Measurements from ENCODE around the gene HRC. TPM values are rescaled to one million over a fixed set of nuclear protein-coding genes. Genes with fewer than 3 reads are reported as not detected.

HRC gene
- total and polyA plus RNA-seq, 2 donors (not counting 3 experiments of a cell fraction or from before 2014, with no cell fraction given), result not detected

DNA sequence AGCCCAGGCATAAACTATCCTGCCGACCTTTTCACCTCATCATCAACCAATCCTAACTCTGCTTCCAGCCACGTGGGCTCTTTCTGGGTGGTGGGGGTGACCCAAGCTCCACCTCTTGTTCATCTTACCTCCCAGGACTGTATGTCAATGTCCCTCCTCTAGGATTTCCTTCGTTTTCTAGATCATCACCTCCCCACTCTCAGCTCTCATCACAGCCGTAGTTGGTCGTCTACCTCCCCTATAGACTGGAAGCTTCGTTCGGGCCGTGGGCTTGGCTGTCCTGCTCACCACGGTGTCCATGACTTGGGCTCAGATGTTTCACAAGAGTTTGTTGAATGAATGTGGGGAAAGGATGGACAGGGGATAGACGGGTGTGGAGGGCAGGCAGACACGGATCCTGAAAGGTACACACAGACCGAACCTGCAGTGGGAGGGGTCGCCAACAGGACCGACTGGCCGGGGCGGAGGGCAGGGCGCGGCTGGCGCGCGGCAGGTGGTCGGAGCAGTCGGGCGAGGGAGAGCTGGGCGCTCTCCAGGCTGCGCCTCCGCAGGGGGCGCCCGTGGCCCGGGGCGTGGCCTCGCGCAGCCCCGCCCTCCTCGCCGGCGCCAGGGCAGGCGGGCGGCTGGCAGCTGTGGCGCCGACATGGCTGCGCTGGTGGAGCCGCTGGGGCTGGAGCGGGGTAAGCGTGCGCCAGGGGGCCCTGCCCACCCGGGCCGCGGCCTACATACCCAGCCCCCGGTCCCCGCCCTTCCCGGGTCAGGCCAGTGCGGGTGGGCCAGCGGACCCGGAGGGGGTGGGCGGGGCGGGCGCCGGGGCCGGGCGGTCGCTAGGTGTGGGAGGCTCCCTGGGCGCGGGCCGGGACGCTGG, 41.2 kb downstream of the HRC start, which contains the start of gene LIN7B:
Gene LIN7B (plus strand): TSS at position 609 of the 868 bp plus-strand sequence. CDS start 35 bp downstream, at position 644.
- DNase-seq (ENCODE audit: low read depth, low spot score), result peak; percentile 74

More for the DNA sequence above, 41.2 kb downstream of the HRC start, which contains the start of gene LIN7B:
- Histone ChIP-seq H3K4me2 (ENCODE audit: insufficient read depth, low read length) (peak within 1 kb of the TSS; percentile 66), H3K9ac (replicated peaks; ENCODE audit: extremely low read depth, insufficient read depth, low read length) (peak within 1 kb of the TSS; percentile 59), H3K9me1 (replicated peaks; ENCODE audit: control insufficient read depth, extremely low read depth, insufficient read depth, low read length) (no peaks in the 10 kb centered on the region), H3K79me2 (ENCODE audit: control insufficient read depth, insufficient read depth, low read length) (no peaks in the 10 kb centered on the region), H3K4me1 (ENCODE audit: control insufficient read depth, extremely low read depth, insufficient read depth, low read length) (peaks cover 12% of the 10 kb centered on the region), H3K27me3 (ENCODE audit: control insufficient read depth in 2 of 2, insufficient read depth in 2 of 2, low read length in 2 of 2) (no peaks in the 10 kb centered on the region), H2AFZ (ENCODE audit: low read depth, low read length) (peak within 1 kb of the TSS; percentile 89), H3K9me3 (replicated peaks; ENCODE audit: control insufficient read depth, insufficient read depth, low read length) (no peaks in the 10 kb centered on the region), H3K4me3 (replicated peaks in 1 of 3; ENCODE audit: insufficient read depth in 1 of 3, low read depth in 1 of 3, low read length in 3 of 3) (peak within 1 kb of the TSS; percentile 42 to 48 (median 47)), H4K20me1 (replicated peaks; ENCODE audit: control insufficient read depth, extremely low read depth, insufficient read depth, low read length) (no peaks in the 10 kb centered on the region), H3K36me3 (ENCODE audit: control insufficient read depth in 2 of 2, extremely low read depth in 1 of 2, insufficient read depth in 2 of 2, low read length in 2 of 2) (peaks cover 2 to 4% of the 10 kb centered on the region in 2 experiments), H3K27ac (ENCODE audit: insufficient read depth, low read depth, low read length) (no peak within 1 kb of the TSS)
- peak; percentile 64 for FAIRE-seq
- CTCF ChIA-PET, result interaction anchor here (0.6 to 6.5 kb wide), 27 partner anchors 8 to 338 kb away, joined by 3 to 60 read pairs (median 3); partner anchors contain the start of genes GYS1, PIH1D1 and RUVBL2
- dilution Hi-C loops (cut with MboI; ENCODE audit: extremely low pct_ligation_motif_present, low sequenced_read_pairs) (no loop called here), intact Hi-C loops (cut with micrococcal nuclease) (no loop called here)
- POLR2A ChIA-PET, result interaction anchor here (0.5 to 1.7 kb wide), 4 partner anchors 14 to 164 kb away, joined by 3 to 5 read pairs (median 4); no protein-coding TSS in a partner anchor
- BruUV-seq (replicated peaks), result no TSS peak
- TF ChIP-seq EZH2 (IDR thresholded peaks at IDR 0.05; ENCODE audit: borderline replicate concordance, low read depth, low read length, severe bottlenecking) (no peak), FOS (IDR thresholded peaks at IDR 0.05; ENCODE audit: borderline replicate concordance, insufficient read depth, low read length) (no peak), POLR2AphosphoS5 (IDR thresholded peaks at IDR 0.05; ENCODE audit: insufficient read depth, low read depth, low read length) (peak; percentile 43), POLR2A (IDR thresholded peaks at IDR 0.05; ENCODE audit: low read depth, low read length) (peak; percentile 35), GATA2 (IDR thresholded peaks at IDR 0.05; ENCODE audit: insufficient read depth, insufficient read length, low read depth, low read length) (no peak), MYC (IDR thresholded peaks at IDR 0.05; ENCODE audit: low read depth, low read length) (no peak), JUN (IDR thresholded peaks at IDR 0.05; ENCODE audit: borderline replicate concordance, insufficient read depth, insufficient read length, low read depth) (no peak)
- TF ChIP-seq, protein P1, sequence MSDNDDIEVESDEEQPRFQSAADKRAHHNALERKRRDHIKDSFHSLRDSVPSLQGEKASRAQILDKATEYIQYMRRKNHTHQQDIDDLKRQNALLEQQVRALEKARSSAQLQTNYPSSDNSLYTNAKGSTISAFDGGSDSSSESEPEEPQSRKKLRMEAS (IDR thresholded peaks at IDR 0.05; ENCODE audit: insufficient read depth, insufficient read length), result no peak
- TF ChIP-seq, protein P2, sequence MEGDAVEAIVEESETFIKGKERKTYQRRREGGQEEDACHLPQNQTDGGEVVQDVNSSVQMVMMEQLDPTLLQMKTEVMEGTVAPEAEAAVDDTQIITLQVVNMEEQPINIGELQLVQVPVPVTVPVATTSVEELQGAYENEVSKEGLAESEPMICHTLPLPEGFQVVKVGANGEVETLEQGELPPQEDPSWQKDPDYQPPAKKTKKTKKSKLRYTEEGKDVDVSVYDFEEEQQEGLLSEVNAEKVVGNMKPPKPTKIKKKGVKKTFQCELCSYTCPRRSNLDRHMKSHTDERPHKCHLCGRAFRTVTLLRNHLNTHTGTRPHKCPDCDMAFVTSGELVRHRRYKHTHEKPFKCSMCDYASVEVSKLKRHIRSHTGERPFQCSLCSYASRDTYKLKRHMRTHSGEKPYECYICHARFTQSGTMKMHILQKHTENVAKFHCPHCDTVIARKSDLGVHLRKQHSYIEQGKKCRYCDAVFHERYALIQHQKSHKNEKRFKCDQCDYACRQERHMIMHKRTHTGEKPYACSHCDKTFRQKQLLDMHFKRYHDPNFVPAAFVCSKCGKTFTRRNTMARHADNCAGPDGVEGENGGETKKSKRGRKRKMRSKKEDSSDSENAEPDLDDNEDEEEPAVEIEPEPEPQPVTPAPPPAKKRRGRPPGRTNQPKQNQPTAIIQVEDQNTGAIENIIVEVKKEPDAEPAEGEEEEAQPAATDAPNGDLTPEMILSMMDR (IDR thresholded peaks at IDR 0.05; ENCODE audit: extremely low read depth in 1 of 2, insufficient read depth in 1 of 2, low read depth in 1 of 2, low read length in 2 of 2), result peak; percentile 50 to 57

Measured in endothelial cell of umbilical vein (primary cell).